LNCAP (cell line): ENCODE data around the gene NPM3.

Experiments
- TF ChIP-seq, protein P1 (sequence below): fragments of 450-650 bp; IDR thresholded peaks from 2 replicates; pipeline ENCODE4 v1.5.1; 2017; ENCODE audit warnings: mild to moderate bottlenecking

NPM3 gene

GRCh38 chr10:101780818-101781654 lies 2.2 kb downstream of the NPM3 start:
- TF ChIP-seq, protein P1, sequence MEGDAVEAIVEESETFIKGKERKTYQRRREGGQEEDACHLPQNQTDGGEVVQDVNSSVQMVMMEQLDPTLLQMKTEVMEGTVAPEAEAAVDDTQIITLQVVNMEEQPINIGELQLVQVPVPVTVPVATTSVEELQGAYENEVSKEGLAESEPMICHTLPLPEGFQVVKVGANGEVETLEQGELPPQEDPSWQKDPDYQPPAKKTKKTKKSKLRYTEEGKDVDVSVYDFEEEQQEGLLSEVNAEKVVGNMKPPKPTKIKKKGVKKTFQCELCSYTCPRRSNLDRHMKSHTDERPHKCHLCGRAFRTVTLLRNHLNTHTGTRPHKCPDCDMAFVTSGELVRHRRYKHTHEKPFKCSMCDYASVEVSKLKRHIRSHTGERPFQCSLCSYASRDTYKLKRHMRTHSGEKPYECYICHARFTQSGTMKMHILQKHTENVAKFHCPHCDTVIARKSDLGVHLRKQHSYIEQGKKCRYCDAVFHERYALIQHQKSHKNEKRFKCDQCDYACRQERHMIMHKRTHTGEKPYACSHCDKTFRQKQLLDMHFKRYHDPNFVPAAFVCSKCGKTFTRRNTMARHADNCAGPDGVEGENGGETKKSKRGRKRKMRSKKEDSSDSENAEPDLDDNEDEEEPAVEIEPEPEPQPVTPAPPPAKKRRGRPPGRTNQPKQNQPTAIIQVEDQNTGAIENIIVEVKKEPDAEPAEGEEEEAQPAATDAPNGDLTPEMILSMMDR: peak; percentile 91

- TF ChIP-seq, protein P1: no peak
Observed at GRCh38 chr10:101780187-101780817, 2.9 kb downstream of the NPM3 start.

DNA sequence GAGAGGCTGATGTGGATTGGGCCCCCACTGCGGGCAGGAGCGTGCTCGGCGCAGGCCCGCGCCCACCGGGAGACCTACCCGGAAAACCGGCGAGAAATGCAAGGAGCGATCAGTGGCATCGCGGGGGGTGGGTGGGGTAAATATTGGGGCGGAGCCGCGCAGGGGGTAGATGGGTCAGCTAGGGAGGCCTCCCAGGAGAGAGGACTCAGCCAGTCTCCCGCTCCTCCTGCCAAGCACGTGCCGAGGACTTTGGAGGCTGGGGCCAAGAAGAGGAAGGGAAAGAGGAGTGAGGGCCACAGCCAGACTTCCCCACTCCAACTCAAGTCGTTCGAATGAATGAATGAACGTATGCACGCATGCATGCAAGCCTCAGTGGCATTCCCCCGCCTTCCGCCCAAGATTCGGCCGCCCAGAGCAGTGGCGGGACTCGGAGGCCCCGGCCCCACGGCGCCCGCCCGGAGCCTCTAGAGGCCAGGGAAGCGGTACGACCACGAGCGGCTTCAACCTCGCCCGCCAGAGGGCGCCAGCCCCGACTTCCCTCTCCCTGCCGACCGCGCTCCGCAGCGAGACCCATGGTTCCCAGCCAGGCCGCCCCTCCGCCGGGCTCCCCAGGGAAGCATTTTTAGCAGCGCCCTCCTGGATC lies 3.6 kb downstream of the NPM3 start:
- TF ChIP-seq, protein P1: peak; percentile 62

DNA sequence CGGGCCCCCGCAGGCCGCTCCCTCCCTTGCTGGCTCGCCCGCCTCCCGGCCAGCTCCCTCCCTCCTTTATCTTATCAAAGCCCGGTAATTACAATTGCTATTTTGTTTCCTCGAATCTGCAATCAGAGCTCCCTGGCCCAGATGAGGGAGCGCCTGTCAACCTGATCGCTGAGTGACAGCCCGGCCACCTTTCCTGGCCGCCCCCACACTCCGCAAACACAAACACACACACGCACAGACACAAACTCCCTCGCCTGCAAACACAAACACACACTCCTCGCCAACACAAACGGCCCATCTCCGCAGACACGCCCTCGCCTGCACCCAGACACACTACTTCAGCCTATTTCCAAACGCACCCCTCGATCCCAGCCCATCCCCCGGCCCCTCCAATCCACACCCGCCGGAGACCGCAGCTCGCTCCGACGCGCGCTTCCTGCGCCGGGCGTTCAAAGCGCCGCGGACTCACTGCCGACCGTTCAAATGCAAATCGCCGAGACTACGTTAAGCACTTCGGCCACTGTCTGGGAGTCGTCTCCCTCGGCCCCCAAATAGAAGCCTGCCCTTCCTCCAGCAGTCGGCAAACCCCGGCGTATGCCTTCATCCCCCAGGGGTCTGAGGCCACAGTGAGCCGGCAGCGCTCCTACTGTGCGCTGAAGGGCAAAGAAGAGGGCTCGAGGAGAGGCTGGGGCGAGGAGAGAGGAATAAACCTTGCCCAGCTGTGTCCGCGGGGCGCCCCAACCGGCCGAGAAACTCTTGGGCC lies 4.3 kb downstream of the NPM3 start:
- TF ChIP-seq, protein P1: no peak

- TF ChIP-seq, protein P1: no peak
Observed at GRCh38 chr10:101778151-101778780, 5.0 kb downstream of the NPM3 start.

DNA sequence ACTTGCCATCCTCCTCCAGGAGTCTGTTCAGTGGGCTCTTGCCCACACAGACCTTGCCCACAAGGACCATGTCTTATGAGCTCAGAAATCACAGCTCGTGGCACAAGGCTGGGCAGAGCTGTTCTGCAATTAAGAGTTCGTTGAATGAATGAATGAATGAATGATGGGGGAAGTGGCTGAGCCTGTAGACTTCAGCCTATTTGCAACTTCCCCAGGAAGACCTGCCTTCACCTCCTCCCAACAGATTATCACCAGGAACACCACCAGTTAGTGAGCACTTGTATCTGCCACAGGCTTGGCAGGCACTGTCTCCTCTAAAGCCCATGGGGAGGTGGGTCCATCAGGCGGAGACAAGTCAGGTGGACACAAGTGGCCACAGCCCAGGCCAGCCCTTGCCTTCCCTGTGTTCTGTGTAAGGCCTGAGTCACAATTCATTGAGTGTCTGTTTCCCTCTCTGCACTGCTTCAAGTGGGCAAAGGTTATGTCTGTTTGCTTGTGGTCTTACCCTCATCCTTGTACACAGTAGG lies 5.6 kb downstream of the NPM3 start:
- TF ChIP-seq, protein P1: no peak
